IPS-18c (cell line): ENCODE data around the gene KLF3.

ENCODE experiments used
- H3K4me3 ChIP-seq: 2 replicates; pipeline ENCODE4 v1.7.0; 2013; ENCODE audit warnings: low read depth, mild to moderate bottlenecking, low read length, moderate library complexity; ENCODE audit not compliant: insufficient read depth
- H3K9me3 ChIP-seq: one replicate; pipeline ENCODE4 v1.6.1; 2013; ENCODE audit warnings: mild to moderate bottlenecking, low read length, moderate library complexity; ENCODE audit not compliant: control insufficient read depth, insufficient read depth

KLF3 gene

DNA sequence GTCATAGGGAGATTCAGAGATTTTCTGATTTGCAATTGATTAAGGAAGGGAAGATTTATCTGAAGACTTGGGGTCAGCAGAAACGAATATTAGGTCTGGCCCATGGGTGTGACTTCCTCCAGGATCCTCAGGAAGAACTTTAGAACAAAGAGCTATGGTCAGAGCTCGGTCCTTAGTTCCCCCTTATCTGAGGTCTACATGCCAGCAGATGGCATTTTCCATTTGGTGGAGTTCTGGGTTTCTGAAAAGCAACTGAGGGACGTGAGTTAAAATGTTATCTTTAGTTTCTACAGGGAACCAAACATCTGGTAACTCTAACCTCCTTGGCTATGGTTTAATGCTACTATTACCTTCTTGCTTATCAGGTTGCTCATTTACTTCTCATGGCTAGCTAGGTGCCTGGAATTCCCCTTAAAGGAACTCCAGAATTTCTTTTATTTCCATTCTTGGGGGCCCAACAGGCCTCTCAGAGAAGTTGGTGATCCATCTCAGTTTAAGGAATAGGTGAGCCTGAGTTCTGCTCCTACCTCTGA lies 40.7 kb downstream of the KLF3 start:
- no peak overlapping the region for H3K4me3 ChIP-seq
- no peaks in the 10 kb centered on the region for H3K9me3 ChIP-seq

- Histone ChIP-seq H3K9me3 (no peaks in the 10 kb centered on the region), H3K4me3 (no peak overlapping the region)
Observed at GRCh38 chr4:38706301-38706700, 42.3 kb downstream of the KLF3 start.

DNA sequence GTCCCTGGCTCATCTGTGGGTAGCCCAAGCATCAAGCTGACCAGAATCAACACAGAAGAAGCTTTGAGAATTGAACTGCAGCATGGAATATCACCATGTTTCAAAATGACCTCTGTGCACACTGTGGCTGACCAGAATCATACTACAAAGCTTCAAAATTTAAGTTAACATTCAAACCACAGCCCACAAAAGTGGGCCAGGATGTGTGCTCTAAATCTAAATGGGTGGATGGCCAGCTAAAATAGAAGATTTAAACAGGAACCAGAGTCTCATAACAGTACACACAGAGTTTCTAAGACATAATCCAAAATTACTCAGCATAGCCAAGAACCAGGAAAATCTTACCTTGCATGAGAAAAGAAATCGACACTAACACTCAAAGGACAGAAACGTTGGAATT lies 46.1 kb downstream of the KLF3 start:
- no peaks in the 10 kb centered on the region for H3K9me3 ChIP-seq
- no peak overlapping the region for H3K4me3 ChIP-seq

DNA sequence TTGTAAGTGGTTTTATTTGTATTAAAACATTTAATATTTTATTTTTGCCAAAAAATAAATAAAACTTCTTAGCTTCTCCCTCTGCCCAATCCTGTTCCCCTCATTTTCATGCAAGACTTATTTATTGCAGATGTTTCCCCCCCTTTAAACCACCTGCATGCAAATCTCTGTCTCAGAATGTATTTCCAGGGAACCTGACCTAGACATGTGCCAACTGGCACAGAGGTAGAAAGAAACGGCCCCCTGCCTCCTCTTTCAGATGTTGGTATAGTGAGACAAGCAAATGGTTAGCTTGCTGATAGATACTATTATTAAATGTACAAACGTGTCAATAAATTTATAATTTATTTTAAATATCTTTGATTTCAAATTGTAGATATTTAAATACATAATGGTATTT lies 47.1 kb downstream of the KLF3 start:
- Histone ChIP-seq H3K4me3 (no peak overlapping the region), H3K9me3 (no peaks in the 10 kb centered on the region)

GRCh38 chr4:38715050-38715449 lies 51.1 kb downstream of the KLF3 start:
- no peak overlapping the region for H3K4me3 ChIP-seq
- no peaks in the 10 kb centered on the region for H3K9me3 ChIP-seq

GRCh38 chr4:38716256-38716655 lies 52.3 kb downstream of the KLF3 start:
- H3K9me3 ChIP-seq, result no peaks in the 10 kb centered on the region

GRCh38 chr4:38717604-38718003 lies 53.6 kb downstream of the KLF3 start:
- H3K4me3 ChIP-seq, result no peak overlapping the region
- no peaks in the 10 kb centered on the region for H3K9me3 ChIP-seq

More at GRCh38 chr4:38716256-38716655, 52.3 kb downstream of the KLF3 start:
- no peak overlapping the region for H3K4me3 ChIP-seq

- Histone ChIP-seq H3K9me3 (no peaks in the 10 kb centered on the region), H3K4me3 (no peak overlapping the region)
Observed at GRCh38 chr4:38723114-38723513, 59.1 kb downstream of the KLF3 start.

- no peaks in the 10 kb centered on the region for H3K9me3 ChIP-seq
Observed at GRCh38 chr4:38723726-38724474, 59.9 kb downstream of the KLF3 start.

DNA sequence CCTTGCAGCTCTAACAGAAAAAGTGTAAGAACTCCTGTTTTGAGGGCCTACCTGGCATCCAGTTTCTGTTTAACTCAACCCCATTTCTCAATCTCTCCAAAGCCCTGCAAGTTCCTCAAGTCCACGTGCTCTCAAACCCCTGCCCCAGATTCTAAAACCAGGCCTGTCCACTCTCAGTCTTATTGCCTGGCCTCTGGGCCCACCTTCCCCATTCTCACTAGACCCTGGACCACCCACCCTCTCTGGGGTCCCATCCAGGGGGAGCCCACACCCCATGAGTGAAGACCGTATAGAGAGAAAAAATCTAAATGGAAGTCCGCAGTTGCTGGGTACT lies 60.4 kb downstream of the KLF3 start:
- H3K4me3 ChIP-seq, result no peak overlapping the region
- H3K9me3 ChIP-seq, result no peaks in the 10 kb centered on the region

More at GRCh38 chr4:38723726-38724474, 59.9 kb downstream of the KLF3 start:
- no peak overlapping the region for H3K4me3 ChIP-seq

- Histone ChIP-seq H3K9me3 (no peaks in the 10 kb centered on the region), H3K4me3 (no peak overlapping the region)
Observed at GRCh38 chr4:38728631-38729141, 64.7 kb downstream of the KLF3 start.

DNA sequence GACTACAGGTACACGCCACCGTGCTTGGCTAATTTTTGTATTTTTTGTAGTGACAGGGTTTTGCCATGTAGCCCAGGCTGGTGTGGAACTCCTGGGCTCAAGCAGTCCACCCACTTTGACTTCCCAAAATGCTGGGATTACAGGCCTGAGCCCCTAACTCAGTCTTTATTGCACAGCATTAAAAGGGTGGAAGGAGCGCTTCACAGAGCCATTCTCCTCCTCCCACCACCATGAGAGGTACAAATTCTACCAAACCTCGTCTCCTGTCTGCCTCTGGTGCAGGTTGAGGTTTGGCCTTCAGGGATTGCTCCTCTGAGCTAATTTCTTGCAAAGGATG lies 66.5 kb downstream of the KLF3 start:
- Histone ChIP-seq H3K9me3 (no peaks in the 10 kb centered on the region), H3K4me3 (no peak overlapping the region)

DNA sequence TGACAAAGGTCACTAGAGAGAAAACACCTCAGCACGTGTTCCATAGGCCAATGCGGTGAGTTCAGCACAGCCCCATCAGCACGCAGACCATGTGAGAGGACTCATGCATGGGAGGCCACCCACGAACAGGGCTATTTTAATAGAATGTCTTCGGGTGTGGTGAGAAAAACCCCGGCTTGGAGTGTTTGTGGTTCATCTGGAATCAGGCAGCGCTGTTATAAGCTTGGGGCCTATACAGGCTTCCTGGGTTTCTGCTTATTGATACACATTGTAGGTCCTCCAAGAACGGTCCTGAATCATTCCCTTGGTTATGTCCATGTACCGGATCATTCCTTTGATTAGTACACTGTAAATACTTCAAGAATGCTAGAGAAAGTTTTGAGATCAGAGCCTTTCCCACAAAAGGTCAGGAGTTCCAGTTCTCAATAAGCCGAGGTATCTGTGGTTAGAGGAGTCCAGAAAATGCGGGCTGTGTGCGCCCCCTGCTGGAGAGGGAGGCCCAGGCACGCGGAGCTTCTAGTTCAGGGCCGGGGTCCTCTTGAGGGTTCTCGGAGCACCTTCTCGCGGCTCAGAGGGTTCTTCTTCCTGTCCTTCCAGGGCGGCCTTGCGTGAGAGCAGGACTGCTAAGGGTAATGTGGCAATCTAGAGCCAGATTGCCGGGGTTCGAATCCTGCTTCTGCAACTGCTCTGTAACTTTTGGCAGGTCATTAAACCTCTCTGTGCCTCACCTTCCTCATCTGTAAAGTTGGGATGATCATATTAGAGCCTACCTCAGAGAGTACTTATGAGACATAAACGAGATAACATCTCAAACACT lies 67.0 kb downstream of the KLF3 start:
- no peak overlapping the region for H3K4me3 ChIP-seq

GRCh38 chr4:38733663-38734062 lies 69.7 kb downstream of the KLF3 start:
- H3K4me3 ChIP-seq, result no peak overlapping the region

More for the DNA sequence above, 67.0 kb downstream of the KLF3 start:
- H3K9me3 ChIP-seq, result no peaks in the 10 kb centered on the region

GRCh38 chr4:38734446-38734845 lies 70.4 kb downstream of the KLF3 start:
- no peaks in the 10 kb centered on the region for H3K9me3 ChIP-seq
- no peak overlapping the region for H3K4me3 ChIP-seq

More at GRCh38 chr4:38733663-38734062, 69.7 kb downstream of the KLF3 start:
- H3K9me3 ChIP-seq, result no peaks in the 10 kb centered on the region

DNA sequence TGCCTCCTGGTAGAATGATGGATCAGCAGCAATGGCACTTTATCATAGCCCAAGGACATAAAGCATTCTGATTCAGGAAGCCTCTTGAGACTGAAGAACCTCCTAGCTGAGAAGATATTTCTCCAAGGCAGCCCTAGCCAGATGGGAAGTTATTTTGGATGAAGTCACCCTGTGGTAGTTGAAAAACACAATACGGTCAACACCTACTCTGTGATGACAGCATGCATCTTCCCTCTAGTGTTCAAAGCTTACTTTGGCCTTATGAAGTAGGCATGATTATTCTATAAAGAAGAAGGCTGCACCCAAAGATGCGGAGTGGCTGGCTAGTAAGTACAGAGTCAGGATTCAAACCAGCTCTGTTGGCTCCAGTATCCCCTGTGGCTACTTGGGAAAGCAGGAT lies 70.9 kb downstream of the KLF3 start:
- H3K4me3 ChIP-seq, result no peak overlapping the region
- no peaks in the 10 kb centered on the region for H3K9me3 ChIP-seq

GRCh38 chr4:38735870-38736269 lies 71.9 kb downstream of the KLF3 start:
- H3K4me3 ChIP-seq, result no peak overlapping the region
- no peaks in the 10 kb centered on the region for H3K9me3 ChIP-seq
